ENCODE data around the gene ERCC6L2.

- TF ChIP-seq ARNTL (CRISPR knock-in tag; IDR thresholded peaks at IDR 0.05; ENCODE audit: borderline replicate concordance, low read depth) (no peak), PATZ1 (CRISPR knock-in tag; IDR thresholded peaks at IDR 0.05; ENCODE audit: borderline replicate concordance) (no peak), ZFP3 (CRISPR knock-in tag; IDR thresholded peaks at IDR 0.05) (no peak), CREB5 (CRISPR knock-in tag; IDR thresholded peaks at IDR 0.05; ENCODE audit: low read depth) (no peak), RARB (CRISPR knock-in tag; IDR thresholded peaks at IDR 0.05) (no peak), CSDC2 (CRISPR knock-in tag; IDR thresholded peaks at IDR 0.05) (no peak), PPARA (CRISPR knock-in tag; IDR thresholded peaks at IDR 0.05; ENCODE audit: borderline replicate concordance) (no peak), ZNF565 (CRISPR knock-in tag; conservative IDR thresholded peaks at IDR 0.05; ENCODE audit: low read depth) (no peak), ISL1 (CRISPR knock-in tag; IDR thresholded peaks at IDR 0.05) (no peak), ZFP30 (CRISPR knock-in tag; IDR thresholded peaks at IDR 0.05) (no peak), BACH2 (CRISPR knock-in tag; IDR thresholded peaks at IDR 0.05; ENCODE audit: borderline replicate concordance) (no peak)
- TF ChIP-seq, protein P1, sequence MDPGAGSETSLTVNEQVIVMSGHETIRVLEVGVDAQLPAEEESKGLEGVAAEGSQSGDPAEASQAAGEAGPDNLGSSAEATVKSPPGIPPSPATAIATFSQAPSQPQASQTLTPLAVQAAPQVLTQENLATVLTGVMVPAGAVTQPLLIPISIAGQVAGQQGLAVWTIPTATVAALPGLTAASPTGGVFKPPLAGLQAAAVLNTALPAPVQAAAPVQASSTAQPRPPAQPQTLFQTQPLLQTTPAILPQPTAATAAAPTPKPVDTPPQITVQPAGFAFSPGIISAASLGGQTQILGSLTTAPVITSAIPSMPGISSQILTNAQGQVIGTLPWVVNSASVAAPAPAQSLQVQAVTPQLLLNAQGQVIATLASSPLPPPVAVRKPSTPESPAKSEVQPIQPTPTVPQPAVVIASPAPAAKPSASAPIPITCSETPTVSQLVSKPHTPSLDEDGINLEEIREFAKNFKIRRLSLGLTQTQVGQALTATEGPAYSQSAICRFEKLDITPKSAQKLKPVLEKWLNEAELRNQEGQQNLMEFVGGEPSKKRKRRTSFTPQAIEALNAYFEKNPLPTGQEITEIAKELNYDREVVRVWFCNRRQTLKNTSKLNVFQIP (CRISPR knock-in tag; IDR thresholded peaks at IDR 0.05; ENCODE audit: borderline replicate concordance, low read depth), result no peak
Observed at GRCh38 chr9:95831810-95832209, 43.7 kb upstream of the ERCC6L2 start.
